Stimulated activated CD8-positive, alpha-beta memory T cell treated with anti-CD3 and anti-CD28 coated beads, Interleukin-7, amount 100 ng/mL, for 4 hours (primary cell): Measurements from ENCODE around the gene TADA2A.
"Not testable (repeated sequence)": the region's sequence is repeated elsewhere in the genome, so short reads cannot be mapped to it uniquely, and the experiment has no call there.

Source experiments
- DNase-seq, 2 donors: peaks; one replicate each; pipeline ENCODE4 v3.0.0-alpha.2; 2020; ENCODE audit warnings: low read depth in 2 of 2

TADA2A gene

GRCh38 chr17:37400505-37400904, 6.2 kb upstream of the TADA2A start:
- DNase-seq = no peak

DNA sequence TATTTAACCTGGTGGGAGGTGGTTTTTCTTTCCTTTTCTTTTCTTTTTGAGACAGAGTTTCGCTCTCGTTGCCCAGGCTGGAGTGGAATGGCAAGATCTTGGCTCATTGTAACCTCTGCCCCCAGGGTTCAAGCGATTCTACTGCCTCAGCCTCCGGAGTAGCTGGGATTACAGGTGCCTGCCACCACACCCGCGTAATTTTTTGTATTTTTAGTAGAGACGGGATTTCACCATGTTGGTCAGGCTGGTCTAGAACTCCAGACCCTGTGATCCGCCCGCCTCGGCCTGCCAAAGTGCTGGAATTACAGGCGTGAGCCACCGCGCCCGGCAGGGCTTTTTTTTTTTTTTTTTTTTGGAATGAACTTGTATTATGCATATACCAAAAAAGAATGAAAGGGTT, 1.2 kb upstream of the TADA2A start:
- not testable (repeated sequence) for DNase-seq

DNA sequence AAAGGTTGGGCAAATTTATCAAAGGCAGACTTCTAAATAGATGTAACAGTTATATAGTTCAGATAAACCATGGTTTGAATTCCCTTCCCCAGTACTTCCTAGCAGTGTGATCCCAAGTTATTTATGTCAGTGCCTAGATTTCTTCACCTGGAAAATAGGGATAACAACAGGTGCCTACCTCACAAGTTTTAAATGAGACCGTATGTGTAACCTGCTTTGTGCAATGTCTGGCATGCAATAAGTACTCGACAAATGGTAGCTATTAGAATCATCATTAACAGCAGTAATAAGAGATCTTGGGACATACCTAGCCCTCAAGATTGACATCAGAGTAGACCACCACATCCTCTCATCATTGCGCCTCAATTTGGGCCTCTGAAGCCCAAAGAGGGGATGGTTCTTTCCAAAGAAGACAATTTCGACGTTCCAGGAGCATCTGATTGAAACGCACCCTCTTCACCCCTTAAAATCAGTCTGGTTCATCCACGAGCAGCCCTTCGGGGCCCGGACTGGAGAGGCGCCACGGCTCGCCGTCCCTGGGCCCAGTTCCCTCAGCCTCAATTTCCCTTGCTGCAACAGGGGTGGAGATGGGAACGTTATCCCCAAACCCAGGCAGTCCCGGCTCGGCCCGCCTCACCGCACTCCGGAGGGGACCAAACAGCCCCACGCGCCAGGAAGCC, 591 bp upstream of the TADA2A start:
- no peak for DNase-seq

GRCh38 chr17:37408145-37408479, 1.4 kb downstream of the TADA2A start:
- not testable (repeated sequence) for DNase-seq

DNA sequence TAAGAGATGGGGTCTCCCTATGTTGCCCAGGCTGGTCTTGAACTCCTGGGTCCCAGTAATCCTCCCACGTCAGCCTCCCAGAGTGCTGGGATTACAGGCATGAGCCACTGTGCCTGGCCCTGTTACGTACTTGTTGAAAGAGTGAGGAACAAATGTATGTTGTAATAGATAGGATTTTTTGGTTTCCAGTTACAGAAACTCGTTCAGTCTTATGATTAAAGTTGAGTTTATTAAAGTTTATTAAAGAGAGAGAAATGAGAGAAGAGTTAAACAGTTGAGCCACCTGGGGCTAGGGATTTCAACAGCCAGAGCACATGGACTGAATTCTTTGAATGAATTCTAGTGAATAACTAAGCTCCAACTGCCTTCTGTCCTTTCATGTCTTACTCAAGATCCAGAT, 3.7 kb downstream of the TADA2A start:
- no peak for DNase-seq

GRCh38 chr17:37413875-37414519, 7.3 kb downstream of the TADA2A start:
- DNase-seq = no peak

DNA sequence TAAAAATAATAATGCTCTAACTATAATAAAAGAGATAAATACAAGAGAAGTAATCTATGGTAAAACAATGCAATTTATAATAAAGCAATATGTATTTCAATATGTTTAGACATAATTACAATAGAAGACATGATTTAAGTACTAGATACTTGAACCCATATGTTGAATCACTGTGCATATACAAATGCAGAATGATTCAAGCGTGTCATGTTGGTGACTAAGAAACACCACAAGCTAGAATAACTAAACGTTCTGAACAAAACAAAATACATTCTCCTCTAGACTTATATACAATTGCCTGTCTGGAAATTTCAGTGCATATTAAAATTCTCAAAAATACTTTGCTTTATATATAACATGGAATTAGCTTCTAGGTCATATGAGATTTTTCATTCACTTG, 11.2 kb downstream of the TADA2A start:
- no peak for DNase-seq

GRCh38 chr17:37422971-37423625, 16.4 kb downstream of the TADA2A start:
- DNase-seq = no peak

DNA sequence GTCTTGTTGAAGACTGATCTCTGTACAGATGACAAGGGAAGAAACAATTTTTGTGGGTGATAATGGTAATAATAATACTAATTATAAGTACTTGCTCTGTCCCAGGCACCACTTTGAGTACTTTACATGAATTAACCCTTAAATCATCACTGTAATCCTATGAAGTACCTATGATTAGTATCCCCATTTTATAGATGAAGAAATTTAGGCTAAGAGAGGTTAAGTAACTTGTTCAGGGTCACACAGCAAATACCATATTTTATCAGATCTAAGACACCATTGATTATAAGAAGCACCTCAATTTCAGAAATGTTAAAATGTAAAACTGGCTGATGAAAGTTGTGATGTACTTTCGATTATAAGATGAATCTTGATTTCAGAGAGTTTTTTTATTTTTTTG, 18.6 kb downstream of the TADA2A start:
- no peak for DNase-seq

DNA sequence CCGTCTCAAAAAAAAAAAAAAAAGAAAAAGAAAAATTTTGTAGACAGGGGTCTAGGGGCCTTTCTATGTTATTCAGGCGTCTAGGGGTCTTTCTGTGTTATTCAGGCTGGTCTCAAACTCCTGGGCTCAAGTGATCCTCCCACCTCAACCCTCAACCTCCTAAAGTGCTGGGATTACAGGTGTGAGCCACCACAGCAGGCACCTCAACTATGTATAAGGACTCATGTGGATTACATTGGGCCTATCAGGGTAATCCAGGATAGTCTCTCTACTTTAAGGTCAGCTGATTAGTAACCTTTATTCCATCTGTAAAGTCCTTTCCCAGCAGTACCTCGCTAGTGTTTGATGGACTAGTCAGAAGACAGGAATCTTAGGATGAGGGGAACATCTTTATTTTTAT, 22.4 kb downstream of the TADA2A start:
- no peak for DNase-seq

DNA sequence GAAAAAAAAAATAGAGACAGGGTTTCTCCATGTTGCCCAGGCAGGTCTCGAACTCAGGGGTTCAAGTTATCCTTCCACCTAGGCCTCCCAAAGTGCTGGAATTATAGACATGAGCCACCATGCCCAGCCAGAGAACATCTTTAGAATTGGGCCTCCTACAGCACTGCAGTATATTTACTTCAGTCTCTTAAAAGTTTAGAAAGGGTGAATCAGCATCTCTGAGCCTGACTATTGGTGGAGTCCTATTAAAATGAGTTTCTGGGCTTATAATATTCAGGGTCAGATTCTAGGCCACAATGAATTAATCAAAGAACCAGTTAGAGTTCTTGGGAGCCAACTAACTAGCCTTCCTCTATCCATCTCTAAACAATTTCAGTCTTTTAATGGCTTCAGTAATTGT, 22.8 kb downstream of the TADA2A start:
- DNase-seq = no peak

GRCh38 chr17:37430051-37430627, 23.5 kb downstream of the TADA2A start:
- no peak for DNase-seq

- DNase-seq = no peak
Measured at GRCh38 chr17:37432671-37433070, 26.0 kb downstream of the TADA2A start.

- no peak for DNase-seq
Measured at GRCh38 chr17:37438141-37438540, 31.5 kb downstream of the TADA2A start.

DNA sequence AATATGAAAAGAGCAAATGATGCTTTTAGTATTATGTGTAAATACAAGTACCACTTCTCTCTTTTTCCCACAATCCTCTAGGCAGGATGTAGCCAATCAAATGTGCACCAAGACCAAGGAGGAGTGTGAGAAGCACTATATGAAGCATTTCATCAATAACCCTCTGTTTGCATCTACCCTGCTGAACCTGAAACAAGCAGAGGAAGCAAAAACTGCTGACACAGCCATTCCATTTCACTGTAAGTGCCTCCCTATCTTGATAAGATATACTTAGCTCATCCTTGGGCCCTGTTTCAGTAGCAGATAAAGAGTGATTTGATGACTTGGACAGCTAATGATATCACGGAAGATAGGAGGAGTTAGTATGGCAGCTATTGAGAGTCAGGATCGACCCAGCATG, 33.7 kb downstream of the TADA2A start:
- no peak for DNase-seq

DNA sequence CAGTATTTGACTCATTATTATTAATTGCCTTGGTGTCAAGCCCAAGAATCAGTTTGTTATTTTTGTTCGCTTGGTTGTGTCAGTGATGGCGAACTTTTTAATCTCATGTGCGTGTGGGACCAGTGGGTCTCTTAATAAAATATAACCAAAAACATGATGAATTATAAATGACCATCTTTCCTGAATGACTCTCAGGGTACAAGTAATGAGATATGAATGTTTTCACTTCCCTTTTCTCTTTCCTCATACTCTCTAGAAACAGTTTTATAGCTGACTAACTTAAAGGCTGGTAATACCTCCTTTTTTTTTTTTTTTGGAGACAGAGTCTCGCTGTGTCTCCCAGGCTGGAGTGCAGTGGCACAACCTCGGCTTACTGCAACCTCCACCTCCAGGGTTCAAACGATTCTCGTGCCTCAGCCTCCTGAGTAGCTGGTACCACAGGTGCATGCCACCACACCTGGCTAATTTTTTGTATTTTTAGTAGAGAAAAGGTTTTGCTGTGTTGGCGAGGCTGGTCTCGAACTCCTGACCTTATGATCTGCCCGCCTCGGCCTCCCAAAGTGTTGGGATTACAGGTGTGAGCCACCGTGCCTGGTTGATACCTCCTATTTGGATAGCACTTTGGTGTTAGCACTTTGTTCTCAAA, 34.8 kb downstream of the TADA2A start:
- DNase-seq = not testable (repeated sequence)

DNA sequence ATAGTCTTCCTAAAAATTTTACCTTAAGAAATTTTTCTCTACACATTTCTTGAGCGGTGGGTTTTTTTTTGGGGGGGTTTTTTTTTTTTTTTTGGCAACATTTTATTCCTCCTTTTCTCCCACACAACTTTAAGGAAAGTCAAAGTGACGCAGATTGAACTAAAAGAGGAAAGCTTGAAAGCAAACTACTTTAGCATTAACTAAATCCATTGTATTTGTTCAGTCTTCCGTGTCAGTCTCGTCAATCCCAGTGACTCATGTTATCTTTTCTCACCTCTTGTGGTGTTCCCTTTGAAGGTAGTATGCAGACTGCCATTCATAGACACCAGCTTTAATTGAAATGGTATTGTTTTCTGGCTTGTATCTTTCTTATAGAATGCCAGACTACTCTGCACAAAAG, 39.3 kb downstream of the TADA2A start:
- DNase-seq = no peak

DNA sequence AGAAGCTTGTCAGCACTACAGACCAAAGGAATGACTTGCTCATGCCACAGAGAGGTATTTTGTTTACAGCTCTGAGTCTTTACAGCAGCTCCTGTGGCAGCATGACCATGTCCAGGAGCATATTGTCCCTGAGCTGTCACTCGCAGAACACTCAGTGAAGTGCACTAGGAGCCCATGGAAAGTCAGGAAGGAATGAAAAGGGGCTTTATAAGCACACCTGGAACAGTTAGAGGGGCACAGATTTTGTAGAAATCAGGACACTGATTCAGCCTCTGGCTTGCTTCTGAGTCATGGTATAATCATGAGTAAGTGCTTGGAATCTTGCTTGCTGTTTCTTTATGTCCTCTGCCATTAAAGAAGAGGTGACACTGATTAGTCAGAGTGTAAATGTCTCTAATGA, 41.0 kb downstream of the TADA2A start:
- no peak for DNase-seq

DNA sequence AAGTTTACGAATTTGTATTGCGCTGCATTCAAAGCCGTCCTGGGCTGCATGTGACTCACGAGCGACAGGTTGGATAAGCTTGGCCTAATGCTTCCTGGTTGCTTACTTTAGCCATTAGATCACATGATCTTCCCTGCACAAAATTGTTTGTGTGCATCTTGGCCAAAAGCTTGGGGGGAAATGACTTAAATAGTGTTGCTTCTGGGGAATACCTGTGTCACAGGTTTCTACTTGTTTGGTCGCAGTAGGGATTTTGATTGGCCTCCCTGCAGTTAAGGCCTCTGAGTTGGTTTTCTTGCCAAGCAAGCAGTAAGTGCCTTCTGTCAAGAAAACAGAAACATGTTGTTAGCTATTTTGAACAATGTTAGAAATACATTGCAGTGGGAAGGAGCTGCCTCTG, 43.4 kb downstream of the TADA2A start:
- no peak for DNase-seq

DNA sequence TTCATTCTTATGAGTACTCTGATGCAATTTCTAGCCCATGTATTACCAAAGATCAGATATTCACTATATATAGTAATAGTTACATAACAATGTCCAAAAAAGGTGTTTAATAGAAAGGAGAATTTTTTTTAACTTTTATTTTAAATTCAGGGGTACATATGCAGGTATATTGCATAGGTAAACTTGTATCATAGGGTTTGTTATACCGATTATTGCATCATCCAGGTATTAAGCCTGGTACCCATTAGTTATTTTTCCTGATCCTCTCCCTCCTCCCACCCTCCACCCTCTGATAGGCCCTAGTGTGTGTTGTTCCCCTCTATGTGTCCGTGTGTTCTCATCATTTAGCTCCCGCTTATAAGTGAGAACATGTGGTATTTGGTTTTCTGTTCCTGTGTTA, 51.1 kb downstream of the TADA2A start:
- not testable (repeated sequence) for DNase-seq

DNA sequence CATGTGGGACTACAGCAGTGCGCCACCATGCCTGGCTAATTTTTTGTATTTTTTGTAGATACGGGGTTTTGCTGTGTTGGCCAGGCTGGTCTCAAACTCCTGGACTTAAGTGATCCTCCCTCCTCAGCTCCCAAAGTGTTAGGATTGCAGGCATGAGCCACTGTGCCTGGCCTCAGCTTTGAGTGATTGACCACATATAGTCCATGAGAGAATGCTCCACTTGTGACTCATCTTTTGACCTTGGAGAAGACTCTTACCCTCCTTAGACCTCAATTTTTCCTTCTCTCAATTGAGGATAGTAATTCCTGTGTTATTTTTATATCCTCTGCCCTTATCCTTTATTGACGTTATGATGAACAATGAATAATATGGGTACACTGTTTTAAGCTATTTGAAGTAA, 52.1 kb downstream of the TADA2A start:
- no peak for DNase-seq

DNA sequence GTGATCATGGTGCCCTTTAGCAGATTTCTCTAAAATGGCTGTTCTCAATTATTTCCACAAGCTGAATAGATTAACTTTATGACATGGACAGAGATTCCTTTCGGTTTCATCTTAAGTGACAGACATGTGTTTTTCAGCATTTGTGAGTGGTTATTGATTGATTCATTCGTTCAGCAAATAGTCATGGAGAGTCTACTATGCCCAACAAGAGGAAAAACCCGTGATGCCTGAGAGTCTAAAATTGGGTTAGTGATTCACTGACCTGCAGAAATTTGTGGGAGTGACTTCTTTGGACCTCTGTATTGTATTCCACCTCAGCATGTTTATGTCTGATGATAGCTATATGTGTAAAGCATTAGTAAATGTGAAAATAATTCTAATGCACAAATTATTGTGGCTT, 55.0 kb downstream of the TADA2A start:
- no peak for DNase-seq

- DNase-seq = no peak
Measured at GRCh38 chr17:37462492-37462891, 55.8 kb downstream of the TADA2A start.
